NCI-H524 treated with DMSO at 0.1 percent for 48 hours (cell line): ENCODE measurements around the gene CKS2.
"Not testable (repeated sequence)": the region's sequence is repeated elsewhere in the genome, so short reads cannot be mapped to it uniquely, and the experiment has no call there.

Experiments
- DNase-seq: peaks from one replicate; lab custom pipeline; 2025; lab: John Stamatoyannopoulos, UW

CKS2 gene

GRCh38 chr9:89310475-89311345, at the start of gene CKS2:
Gene CKS2 (plus strand): TSS chr9:89311195. CDS start chr9:89311293, 98 bp downstream.
- DNase-seq, result peak; percentile 74

GRCh38 chr9:89273528-89274279, 37.3 kb upstream of the CKS2 start:
- no peak for DNase-seq

- DNase-seq, result no peak
Observed at GRCh38 chr9:89274838-89275237, 36.2 kb upstream of the CKS2 start.

- not testable (repeated sequence) for DNase-seq
Observed at GRCh38 chr9:89276040-89276439, 35.0 kb upstream of the CKS2 start.

GRCh38 chr9:89277043-89277442, 34.0 kb upstream of the CKS2 start:
- DNase-seq, result no peak

GRCh38 chr9:89277454-89277853, 33.5 kb upstream of the CKS2 start:
- DNase-seq, result no peak

- no peak for DNase-seq
Observed at GRCh38 chr9:89278551-89278950, 32.4 kb upstream of the CKS2 start.

GRCh38 chr9:89278997-89279739, 31.8 kb upstream of the CKS2 start:
- no peak for DNase-seq

- DNase-seq, result no peak
Observed at GRCh38 chr9:89281106-89281505, 29.9 kb upstream of the CKS2 start.

GRCh38 chr9:89282248-89282968, 28.6 kb upstream of the CKS2 start:
- DNase-seq, result not testable (repeated sequence)

- no peak for DNase-seq
Observed at GRCh38 chr9:89284076-89284475, 26.9 kb upstream of the CKS2 start.

GRCh38 chr9:89291741-89292140, 19.3 kb upstream of the CKS2 start:
- DNase-seq, result no peak

GRCh38 chr9:89293014-89293413, 18.0 kb upstream of the CKS2 start:
- no peak for DNase-seq

- DNase-seq, result no peak
Observed at GRCh38 chr9:89295400-89295799, 15.6 kb upstream of the CKS2 start.

- not testable (repeated sequence) for DNase-seq
Observed at GRCh38 chr9:89301996-89302395, 9.0 kb upstream of the CKS2 start.

GRCh38 chr9:89304020-89304833, 6.8 kb upstream of the CKS2 start:
- no peak for DNase-seq

GRCh38 chr9:89304834-89305188, 6.2 kb upstream of the CKS2 start:
- no peak for DNase-seq

GRCh38 chr9:89305868-89306267, 5.1 kb upstream of the CKS2 start:
- no peak for DNase-seq

GRCh38 chr9:89309166-89309565, 1.8 kb upstream of the CKS2 start:
- DNase-seq, result no peak

- DNase-seq, result no peak
Observed at GRCh38 chr9:89309608-89310474, 1.2 kb upstream of the CKS2 start.
